Right lobe of liver (tissue), 4 donors: ENCODE measurements around the gene PYGO2.

ENCODE experiments used
- CTCF ChIP-seq, 4 donors: fragments of 200-600 bp in 3 of 4; fragments of 450-650 bp in 1 of 4; IDR thresholded peaks; one replicate each; pipeline versions ENCODE4 v1.5.1 to v1.8.0; 2016 to 2022; ENCODE audit warnings: antibody characterized with exemption in 4 of 4, mild to moderate bottlenecking in 2 of 4
- POLR2A ChIP-seq: fragments of 450-650 bp; IDR thresholded peaks from one replicate; pipeline ENCODE4 v1.6.1; 2017; ENCODE audit warnings: antibody characterized with exemption, mild to moderate bottlenecking
- donor health status: DM: no; HTN: no; CAD: no.
- donor health status: DM: no; HTN: no; CAD: no.
- donor health status: DM: no; HTN: yes; CAD: no.

- TF ChIP-seq CTCF (IDR thresholded peaks at IDR 0.05) = no peak
- TF ChIP-seq POLR2A = no peak
Observed at GRCh38 chr1:154912755-154913154, 48.8 kb downstream of the PYGO2 start.
